ENCODE measurements around the gene SPPL2C.
"Not testable (repeated sequence)": the region's sequence is repeated elsewhere in the genome, so short reads cannot be mapped to it uniquely, and the experiment has no call there.

The SPPL2C gene

GRCh38 chr17:45855691-45856336 lies 11.1 kb downstream of the SPPL2C start:
- Histone ChIP-seq H3K4me2 (no peak overlapping the region), H3K36me3 (no peaks in the 10 kb centered on the region), H3K4me1 (peaks cover 8% of the 10 kb centered on the region), H3K9me3 (no peaks in the 10 kb centered on the region), H4K20me1 (peaks cover 6% of the 10 kb centered on the region; the same call in 1 of the 2 replicates), H3K27ac (no peak overlapping the region), H3K27me3 (peaks cover 11% of the 10 kb centered on the region; the same call in 1 of the 2 replicates), H3K4me3 (no peak overlapping the region), H3K9ac (no peak overlapping the region)
- TF ChIP-seq Cebpa-rat (IDR thresholded peaks at IDR 0.05) = no peak

GRCh38 chr17:45857977-45858708 lies 13.5 kb downstream of the SPPL2C start:
- H3K27me3 ChIP-seq = no peaks in the 10 kb centered on the region
- no peak overlapping the region for H3K27ac ChIP-seq

GRCh38 chr17:45861165-45861564 lies 16.5 kb downstream of the SPPL2C start:
- H3K4me2 ChIP-seq = no peak overlapping the region
- 0 out of 2 replicates have a peak, but pooled peaks cover 4% of the 10 kb centered on the region for H3K9me3 ChIP-seq
- TF ChIP-seq Cebpa-rat (IDR thresholded peaks at IDR 0.05) = no peak
- H3K27me3 ChIP-seq = no peaks in the 10 kb centered on the region
- no peaks in the 10 kb centered on the region for H3K4me1 ChIP-seq
- H3K36me3 ChIP-seq = no peaks in the 10 kb centered on the region
- H3K4me3 ChIP-seq = no peak overlapping the region
- no peak overlapping the region for H3K9ac ChIP-seq
- peaks cover 10% of the 10 kb centered on the region; the same call in 1 of the 2 replicates for H4K20me1 ChIP-seq
- no peak overlapping the region for H3K27ac ChIP-seq

More at GRCh38 chr17:45857977-45858708, 13.5 kb downstream of the SPPL2C start:
- no peak overlapping the region for H3K4me2 ChIP-seq
- H3K9ac ChIP-seq = no peak overlapping the region
- no peaks in the 10 kb centered on the region for H3K36me3 ChIP-seq
- H4K20me1 ChIP-seq = peaks cover 10% of the 10 kb centered on the region; the same call in 1 of the 2 replicates
- no peak overlapping the region for H3K4me3 ChIP-seq
- no peaks in the 10 kb centered on the region for H3K4me1 ChIP-seq
- TF ChIP-seq Cebpa-rat (IDR thresholded peaks at IDR 0.05) = no peak
- 0 out of 2 replicates have a peak, but pooled peaks cover 4% of the 10 kb centered on the region for H3K9me3 ChIP-seq

GRCh38 chr17:45862127-45862526 lies 17.4 kb downstream of the SPPL2C start:
- not testable (repeated sequence) for H3K9ac ChIP-seq, H3K9me3 ChIP-seq, H3K36me3 ChIP-seq, H3K4me3 ChIP-seq, H3K27ac ChIP-seq, H3K4me1 ChIP-seq, H3K4me2 ChIP-seq, H3K27me3 ChIP-seq
- H4K20me1 ChIP-seq = peaks cover 10% of the 10 kb centered on the region; the same call in 1 of the 2 replicates

- no peaks in the 10 kb centered on the region for H3K27me3 ChIP-seq
- 0 out of 2 replicates have a peak, but pooled peaks cover 4% of the 10 kb centered on the region for H3K9me3 ChIP-seq
- H4K20me1 ChIP-seq = peaks cover 5% of the 10 kb centered on the region; the same call in 1 of the 2 replicates
- no peaks in the 10 kb centered on the region for H3K36me3 ChIP-seq
- no peak for TF ChIP-seq Cebpa-rat (IDR thresholded peaks at IDR 0.05)
- H3K4me2 ChIP-seq = no peak overlapping the region
- H3K9ac ChIP-seq = no peak overlapping the region
- H3K27ac ChIP-seq = no peak overlapping the region
- no peak overlapping the region for H3K4me3 ChIP-seq
- H3K4me1 ChIP-seq = no peaks in the 10 kb centered on the region
Observed at GRCh38 chr17:45863857-45864654, 19.4 kb downstream of the SPPL2C start.

GRCh38 chr17:45867171-45867570 lies 22.5 kb downstream of the SPPL2C start:
- Histone ChIP-seq H4K20me1 (no peaks in the 10 kb centered on the region), H3K4me2 (no peak overlapping the region), H3K36me3 (no peaks in the 10 kb centered on the region), H3K27ac (no peak overlapping the region), H3K4me3 (no peak overlapping the region), H3K9ac (no peak overlapping the region), H3K9me3 (no peaks in the 10 kb centered on the region), H3K27me3 (no peaks in the 10 kb centered on the region), H3K4me1 (peaks cover 8% of the 10 kb centered on the region)
- TF ChIP-seq Cebpa-rat (IDR thresholded peaks at IDR 0.05) = no peak

GRCh38 chr17:45867702-45868101 lies 23.0 kb downstream of the SPPL2C start:
- no peaks in the 10 kb centered on the region for H3K9me3 ChIP-seq
- no peak for TF ChIP-seq Cebpa-rat (IDR thresholded peaks at IDR 0.05)
- H3K27me3 ChIP-seq = no peaks in the 10 kb centered on the region
- no peaks in the 10 kb centered on the region for H4K20me1 ChIP-seq
- peaks cover 8% of the 10 kb centered on the region for H3K4me1 ChIP-seq
- no peaks in the 10 kb centered on the region for H3K36me3 ChIP-seq
- H3K27ac ChIP-seq = no peak overlapping the region
- H3K4me3 ChIP-seq = no peak overlapping the region
- H3K4me2 ChIP-seq = no peak overlapping the region
- H3K9ac ChIP-seq = no peak overlapping the region

- no peaks in the 10 kb centered on the region for H3K36me3 ChIP-seq
- peaks cover 11% of the 10 kb centered on the region for H3K4me1 ChIP-seq
- H4K20me1 ChIP-seq = no peaks in the 10 kb centered on the region
- H3K9ac ChIP-seq = no peak overlapping the region
- TF ChIP-seq Cebpa-rat (IDR thresholded peaks at IDR 0.05) = no peak
- H3K4me3 ChIP-seq = no peak overlapping the region
- H3K27ac ChIP-seq = no peak overlapping the region
- no peaks in the 10 kb centered on the region for H3K9me3 ChIP-seq
- no peak overlapping the region for H3K4me2 ChIP-seq
- H3K27me3 ChIP-seq = no peaks in the 10 kb centered on the region
Observed at GRCh38 chr17:45868276-45868675, 23.6 kb downstream of the SPPL2C start.

GRCh38 chr17:45869676-45870341 lies 25.1 kb downstream of the SPPL2C start:
- no peak for TF ChIP-seq Cebpa-rat (IDR thresholded peaks at IDR 0.05)

More at GRCh38 chr17:45869676-45870341, 25.1 kb downstream of the SPPL2C start:
- H3K27ac ChIP-seq = no peak overlapping the region
- no peak overlapping the region for H3K4me3 ChIP-seq
- no peaks in the 10 kb centered on the region for H3K9me3 ChIP-seq
- H4K20me1 ChIP-seq = no peaks in the 10 kb centered on the region
- no peaks in the 10 kb centered on the region for H3K27me3 ChIP-seq
- no peaks in the 10 kb centered on the region for H3K36me3 ChIP-seq
- peaks cover 20% of the 10 kb centered on the region for H3K4me1 ChIP-seq
- H3K4me2 ChIP-seq = peak overlapping the region; percentile 12; the same call in 1 of the 2 replicates
- no peak overlapping the region for H3K9ac ChIP-seq
